ENCODE data around the gene TNS4. TPM values are rescaled to one million over a fixed set of nuclear protein-coding genes. Genes with fewer than 3 reads are reported as not detected.

TNS4 gene
- total and polyA plus RNA-seq, 8 donors, result 0.16 to 0.24 TPM; not detected in 6

- intact Hi-C loops (cut with DNase I), result no loop called here
- ATAC-seq (peak in 1 of 4 donors; percentile 33), FAIRE-seq (no peak), DNase-seq (peak in 3 of 6 donors; percentile 38 to 51 (median 46))
- TF ChIP-seq, protein P1, sequence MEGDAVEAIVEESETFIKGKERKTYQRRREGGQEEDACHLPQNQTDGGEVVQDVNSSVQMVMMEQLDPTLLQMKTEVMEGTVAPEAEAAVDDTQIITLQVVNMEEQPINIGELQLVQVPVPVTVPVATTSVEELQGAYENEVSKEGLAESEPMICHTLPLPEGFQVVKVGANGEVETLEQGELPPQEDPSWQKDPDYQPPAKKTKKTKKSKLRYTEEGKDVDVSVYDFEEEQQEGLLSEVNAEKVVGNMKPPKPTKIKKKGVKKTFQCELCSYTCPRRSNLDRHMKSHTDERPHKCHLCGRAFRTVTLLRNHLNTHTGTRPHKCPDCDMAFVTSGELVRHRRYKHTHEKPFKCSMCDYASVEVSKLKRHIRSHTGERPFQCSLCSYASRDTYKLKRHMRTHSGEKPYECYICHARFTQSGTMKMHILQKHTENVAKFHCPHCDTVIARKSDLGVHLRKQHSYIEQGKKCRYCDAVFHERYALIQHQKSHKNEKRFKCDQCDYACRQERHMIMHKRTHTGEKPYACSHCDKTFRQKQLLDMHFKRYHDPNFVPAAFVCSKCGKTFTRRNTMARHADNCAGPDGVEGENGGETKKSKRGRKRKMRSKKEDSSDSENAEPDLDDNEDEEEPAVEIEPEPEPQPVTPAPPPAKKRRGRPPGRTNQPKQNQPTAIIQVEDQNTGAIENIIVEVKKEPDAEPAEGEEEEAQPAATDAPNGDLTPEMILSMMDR (IDR thresholded peaks at IDR 0.05), result peak; percentile 10 to 37 (median 30)
- no peaks in the 10 kb centered on the region for H3K9me3 ChIP-seq
- H3K4me3 ChIP-seq, result no peak overlapping the region
- WGBS, 2 donors, result 79 to 83% methylated on average over 3 of the region's 3 CpGs
- H3K36me3 ChIP-seq, result no peaks in the 10 kb centered on the region
- no peaks in the 10 kb centered on the region for H3K27me3 ChIP-seq
- H3K27ac ChIP-seq, result no peak overlapping the region
- peaks cover 11 to 28% (median 14%) of the 10 kb centered on the region in 3 donors for H3K4me1 ChIP-seq
Measured at GRCh38 chr17:40450175-40450574, 51.2 kb downstream of the TNS4 start.

DNA sequence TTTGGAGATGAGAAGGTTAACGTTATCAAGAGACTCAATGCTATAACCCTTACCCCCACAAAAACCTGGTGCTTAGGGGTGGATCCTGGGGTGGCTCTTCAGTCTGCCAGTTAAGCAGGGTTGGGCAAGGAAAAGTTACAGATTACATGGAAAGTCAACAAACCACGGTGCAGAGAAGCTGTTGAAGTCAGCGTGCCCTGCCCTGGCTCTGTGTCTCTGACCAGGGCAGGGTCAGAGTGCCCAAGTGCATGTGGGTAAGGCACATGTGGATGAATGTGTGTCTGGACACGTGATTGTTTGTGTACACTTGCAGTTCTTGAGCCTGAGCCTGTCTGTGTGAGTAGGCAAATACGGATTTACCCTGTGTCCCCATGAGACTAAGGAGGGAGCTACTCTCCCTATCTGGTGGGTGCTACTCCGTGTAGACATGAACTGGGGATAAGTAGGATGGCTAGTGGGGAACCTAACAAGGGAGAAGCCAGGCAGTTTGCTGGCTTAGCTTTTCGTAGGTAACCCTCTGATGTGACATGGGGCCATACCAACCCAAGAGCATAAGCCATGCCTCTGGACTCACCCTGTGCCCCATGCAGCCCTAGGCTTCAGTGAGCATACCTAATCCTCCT, 52.7 kb downstream of the TNS4 start:
- Histone ChIP-seq H3K4me3 (peak overlapping the region in 1 of 4 donors; percentile 2), H3K9me3 (no peaks in the 10 kb centered on the region), H3K27me3 (no peaks in the 10 kb centered on the region), H3K27ac (peak overlapping the region in 2 of 4 donors; percentile 60 to 65), H3K4me1 (peaks cover 11 to 28% (median 17%) of the 10 kb centered on the region in 3 donors), H3K36me3 (no peaks in the 10 kb centered on the region)
- intact Hi-C loops (cut with DNase I), result no loop called here
- FAIRE-seq (no peak), ATAC-seq (peak; percentile 71 to 85 (median 78)), DNase-seq (peak in 4 of 6 donors; percentile 50 to 58 (median 52))
- 9 to 16% methylated on average over 7 of the region's 7 CpGs for WGBS, 2 donors
- TF ChIP-seq, protein P1 (IDR thresholded peaks at IDR 0.05), result no peak

DNA sequence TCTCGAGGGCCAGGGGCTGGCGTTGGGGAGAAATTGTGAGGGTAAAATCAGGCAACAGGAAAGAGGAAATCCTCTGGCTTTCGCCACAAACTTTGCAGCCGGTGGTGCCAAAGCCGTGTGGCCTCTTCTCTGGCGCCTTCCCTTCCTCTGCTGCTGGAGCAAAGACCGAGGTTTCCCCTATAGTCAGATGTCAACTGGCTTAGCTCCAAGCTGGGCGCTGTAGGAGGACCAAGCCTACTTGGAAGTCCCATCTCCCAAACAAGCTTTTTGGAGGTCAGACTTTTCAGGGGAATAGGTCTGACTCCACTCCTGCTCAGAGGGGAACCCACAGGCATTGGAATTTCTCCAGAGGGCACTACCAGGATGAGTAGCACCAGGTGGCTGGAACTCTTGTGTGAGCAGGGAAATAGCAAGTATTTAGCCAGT, 53.2 kb downstream of the TNS4 start:
- peak overlapping the region in 1 of 4 donors; percentile 2 for H3K4me3 ChIP-seq
- peaks cover 11 to 28% (median 17%) of the 10 kb centered on the region in 3 donors for H3K4me1 ChIP-seq
- H3K36me3 ChIP-seq, result no peaks in the 10 kb centered on the region
- H3K27me3 ChIP-seq, result no peaks in the 10 kb centered on the region
- no peaks in the 10 kb centered on the region for H3K9me3 ChIP-seq
- 59 to 77% methylated on average over 8 of the region's 8 CpGs for WGBS, 2 donors
- peak overlapping the region in 2 of 4 donors; percentile 60 to 65 for H3K27ac ChIP-seq
- peak in 3 of 4 donors; percentile 2 to 12 (median 11) for ATAC-seq
- intact Hi-C loops (cut with DNase I), result no loop called here
- no peak for FAIRE-seq
- DNase-seq, result no peak
- TF ChIP-seq, protein P1 (IDR thresholded peaks at IDR 0.05), result no peak

GRCh38 chr17:40447806-40448205, 53.6 kb downstream of the TNS4 start:
- WGBS, 2 donors, result 90 to 92% methylated on average over 4 of the region's 4 CpGs
- no peaks in the 10 kb centered on the region for H3K27me3 ChIP-seq
- intact Hi-C loops (cut with DNase I), result no loop called here
- TF ChIP-seq, protein P1 (IDR thresholded peaks at IDR 0.05), result no peak
- H3K36me3 ChIP-seq, result no peaks in the 10 kb centered on the region
- H3K9me3 ChIP-seq, result no peaks in the 10 kb centered on the region
- H3K4me1 ChIP-seq, result peaks cover 11 to 28% (median 17%) of the 10 kb centered on the region in 3 donors
- DNase-seq (no peak), ATAC-seq (no peak), FAIRE-seq (no peak)
- H3K27ac ChIP-seq, result peak overlapping the region in 2 of 4 donors; percentile 60 to 65
- peak overlapping the region in 1 of 4 donors; percentile 4 for H3K4me3 ChIP-seq

- TF ChIP-seq, protein P1 (IDR thresholded peaks at IDR 0.05), result no peak
- Histone ChIP-seq H3K27me3 (no peaks in the 10 kb centered on the region), H3K27ac (peak overlapping the region in 1 of 4 donors; percentile 65), H3K9me3 (no peaks in the 10 kb centered on the region), H3K4me1 (peaks cover 11 to 28% (median 17%) of the 10 kb centered on the region in 3 donors), H3K4me3 (peak overlapping the region in 1 of 4 donors; percentile 52), H3K36me3 (no peaks in the 10 kb centered on the region)
- DNase-seq (no peak), ATAC-seq (peak in 1 of 4 donors; percentile 17), FAIRE-seq (no peak)
- 59 to 61% methylated on average over 8 of the region's 8 CpGs for WGBS, 2 donors
- intact Hi-C loops (cut with DNase I), result no loop called here
Measured at GRCh38 chr17:40447148-40447644, 54.2 kb downstream of the TNS4 start.

Data from pancreas (tissue), 10 donors.